GM20000 (cell line): ENCODE measurements around the gene LIN37.
"Not testable (repeated sequence)": the region's sequence is repeated elsewhere in the genome, so short reads cannot be mapped to it uniquely, and the experiment has no call there.

Experiments
- DNase-seq: peaks from one replicate; pipeline ENCODE4 v3.0.0; 2012; ENCODE audit warnings: low spot score
- TF ChIP-seq, protein P1 (sequence below): IDR thresholded peaks from 2 replicates; pipeline ENCODE4 v1.5.1; 2012; ENCODE audit warnings: mild to moderate bottlenecking, control low read depth; ENCODE audit errors: extremely low read depth, missing control alignments

LIN37 gene

DNA sequence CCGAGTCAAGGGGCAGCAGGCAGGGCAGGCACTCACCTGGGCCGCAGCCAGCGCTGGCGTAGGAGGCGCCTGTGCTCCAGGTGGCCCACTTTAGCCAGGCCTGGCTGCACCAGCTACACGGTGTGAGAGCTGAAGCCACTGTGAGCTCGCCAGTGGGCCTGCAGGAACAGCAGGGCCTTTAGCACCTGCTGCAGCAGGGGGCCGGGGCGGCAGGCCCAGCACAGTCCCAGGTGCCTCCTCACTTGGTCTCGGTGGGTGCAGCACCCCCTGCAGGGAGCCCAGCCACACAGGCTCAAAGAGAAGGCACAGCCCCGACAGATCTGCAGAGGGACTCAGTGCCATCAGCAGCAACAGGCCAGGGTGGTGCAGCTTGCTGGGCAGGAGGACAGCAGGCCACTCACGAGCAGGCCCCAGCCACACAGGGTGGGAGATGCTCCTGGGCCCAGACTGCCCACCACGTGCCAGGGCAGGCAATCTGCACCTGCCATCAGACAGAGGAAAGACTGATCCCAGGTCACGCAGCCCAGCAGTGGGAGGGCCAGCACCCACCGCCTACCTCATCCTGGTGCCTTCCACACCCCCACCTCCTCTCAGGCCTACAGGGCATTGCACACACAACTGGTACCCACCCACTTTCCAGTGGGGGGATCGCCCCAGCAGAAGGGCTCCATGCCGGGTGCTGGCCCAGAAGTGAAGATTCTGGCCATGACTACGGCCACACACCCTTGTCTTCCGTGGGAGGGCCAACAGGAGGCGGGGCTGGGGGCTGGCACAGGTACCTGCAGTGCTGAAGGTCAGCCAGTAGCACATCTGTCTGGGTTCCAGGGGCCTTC lies 42.8 kb downstream of the LIN37 start:
- no peak for DNase-seq
- TF ChIP-seq, protein P1, sequence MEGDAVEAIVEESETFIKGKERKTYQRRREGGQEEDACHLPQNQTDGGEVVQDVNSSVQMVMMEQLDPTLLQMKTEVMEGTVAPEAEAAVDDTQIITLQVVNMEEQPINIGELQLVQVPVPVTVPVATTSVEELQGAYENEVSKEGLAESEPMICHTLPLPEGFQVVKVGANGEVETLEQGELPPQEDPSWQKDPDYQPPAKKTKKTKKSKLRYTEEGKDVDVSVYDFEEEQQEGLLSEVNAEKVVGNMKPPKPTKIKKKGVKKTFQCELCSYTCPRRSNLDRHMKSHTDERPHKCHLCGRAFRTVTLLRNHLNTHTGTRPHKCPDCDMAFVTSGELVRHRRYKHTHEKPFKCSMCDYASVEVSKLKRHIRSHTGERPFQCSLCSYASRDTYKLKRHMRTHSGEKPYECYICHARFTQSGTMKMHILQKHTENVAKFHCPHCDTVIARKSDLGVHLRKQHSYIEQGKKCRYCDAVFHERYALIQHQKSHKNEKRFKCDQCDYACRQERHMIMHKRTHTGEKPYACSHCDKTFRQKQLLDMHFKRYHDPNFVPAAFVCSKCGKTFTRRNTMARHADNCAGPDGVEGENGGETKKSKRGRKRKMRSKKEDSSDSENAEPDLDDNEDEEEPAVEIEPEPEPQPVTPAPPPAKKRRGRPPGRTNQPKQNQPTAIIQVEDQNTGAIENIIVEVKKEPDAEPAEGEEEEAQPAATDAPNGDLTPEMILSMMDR: no peak

DNA sequence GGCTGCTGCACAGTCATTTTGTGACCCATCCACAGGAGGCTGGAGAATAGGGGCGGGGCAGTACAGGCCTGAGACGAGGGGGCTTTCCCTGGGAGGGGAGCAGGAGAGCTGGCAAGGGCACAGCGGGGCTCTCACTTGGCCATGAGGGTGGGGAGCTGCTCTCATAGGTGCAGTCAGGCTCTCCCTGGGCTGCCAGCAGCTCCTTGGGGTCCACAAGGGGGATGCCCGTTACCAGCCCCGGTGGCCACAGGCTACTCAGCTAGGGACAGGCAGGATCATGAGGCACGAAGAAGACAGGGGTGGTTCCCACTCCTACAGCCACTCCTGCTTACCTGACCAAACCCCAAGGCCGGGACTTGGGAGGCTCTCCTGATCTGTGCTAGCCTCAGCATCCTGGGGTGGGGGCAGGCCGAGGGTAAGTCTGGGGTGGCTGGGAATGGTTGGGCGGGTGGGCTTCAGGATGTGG lies 43.5 kb downstream of the LIN37 start:
- TF ChIP-seq, protein P1: no peak
- DNase-seq: no peak

DNA sequence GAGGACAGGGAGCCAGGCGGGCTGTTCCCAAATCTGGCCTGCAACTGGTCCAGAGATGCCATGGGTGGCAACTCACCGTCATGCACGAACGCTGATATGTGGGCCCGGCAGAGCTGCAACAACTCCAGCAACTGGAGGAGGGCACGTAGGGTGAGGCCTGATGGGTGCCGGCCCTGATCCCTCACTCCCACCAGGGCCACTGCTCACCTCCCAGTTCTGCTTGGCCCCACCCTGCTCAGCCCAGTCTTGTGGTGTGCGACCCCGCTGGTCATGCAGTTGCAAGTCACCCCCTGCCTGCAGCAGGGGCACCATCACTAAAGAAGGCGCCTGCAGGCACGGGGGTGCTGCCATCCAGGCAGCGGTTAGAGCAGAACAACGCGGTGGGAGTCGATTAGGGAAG lies 43.9 kb downstream of the LIN37 start:
- TF ChIP-seq, protein P1: no peak

DNA sequence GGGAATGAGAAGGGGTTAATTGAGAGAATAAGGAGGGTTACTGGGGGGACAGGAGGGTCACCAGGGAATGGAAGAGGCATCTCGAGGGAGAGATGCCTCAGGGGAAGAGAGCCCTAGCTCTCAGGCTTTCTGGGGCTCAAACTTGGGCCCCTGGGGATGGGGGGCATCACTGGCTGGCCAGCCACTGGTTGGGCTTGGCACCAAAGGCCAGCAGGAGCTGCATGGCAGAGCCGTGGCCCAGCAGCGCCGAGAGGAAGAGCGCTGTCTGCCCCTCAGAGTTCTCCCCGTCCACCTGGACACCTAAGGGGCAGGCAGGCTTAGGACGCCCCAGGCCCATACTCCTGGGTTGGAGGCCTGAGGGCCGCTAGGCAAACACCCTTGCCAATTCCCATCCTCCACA lies 44.5 kb downstream of the LIN37 start:
- no peak for DNase-seq
- TF ChIP-seq, protein P1: no peak

More for the DNA sequence above, 43.9 kb downstream of the LIN37 start:
- no peak for DNase-seq

GRCh38 chr19:35793381-35794165 lies 45.2 kb downstream of the LIN37 start:
- DNase-seq: no peak
- TF ChIP-seq, protein P1: no peak

DNA sequence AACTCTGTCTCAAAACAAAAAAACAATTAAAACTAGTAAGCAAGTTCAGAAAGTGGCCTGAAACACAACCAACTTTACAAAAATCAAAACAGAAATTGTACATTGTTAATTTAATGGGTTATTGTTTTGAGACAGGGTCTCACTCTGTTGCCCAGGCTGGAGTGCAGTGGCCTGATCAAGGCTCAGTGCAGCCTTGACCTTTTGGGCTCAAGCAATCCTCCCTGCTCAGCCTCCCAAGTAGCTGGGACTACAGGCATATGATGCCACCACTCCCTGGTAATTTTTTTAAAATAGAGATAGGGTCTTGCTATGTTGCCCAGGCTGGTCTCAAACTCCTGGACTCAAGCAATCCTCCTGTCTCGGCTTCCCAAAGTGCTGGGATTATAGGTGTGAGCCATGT lies 47.2 kb downstream of the LIN37 start:
- DNase-seq: not testable (repeated sequence)

DNA sequence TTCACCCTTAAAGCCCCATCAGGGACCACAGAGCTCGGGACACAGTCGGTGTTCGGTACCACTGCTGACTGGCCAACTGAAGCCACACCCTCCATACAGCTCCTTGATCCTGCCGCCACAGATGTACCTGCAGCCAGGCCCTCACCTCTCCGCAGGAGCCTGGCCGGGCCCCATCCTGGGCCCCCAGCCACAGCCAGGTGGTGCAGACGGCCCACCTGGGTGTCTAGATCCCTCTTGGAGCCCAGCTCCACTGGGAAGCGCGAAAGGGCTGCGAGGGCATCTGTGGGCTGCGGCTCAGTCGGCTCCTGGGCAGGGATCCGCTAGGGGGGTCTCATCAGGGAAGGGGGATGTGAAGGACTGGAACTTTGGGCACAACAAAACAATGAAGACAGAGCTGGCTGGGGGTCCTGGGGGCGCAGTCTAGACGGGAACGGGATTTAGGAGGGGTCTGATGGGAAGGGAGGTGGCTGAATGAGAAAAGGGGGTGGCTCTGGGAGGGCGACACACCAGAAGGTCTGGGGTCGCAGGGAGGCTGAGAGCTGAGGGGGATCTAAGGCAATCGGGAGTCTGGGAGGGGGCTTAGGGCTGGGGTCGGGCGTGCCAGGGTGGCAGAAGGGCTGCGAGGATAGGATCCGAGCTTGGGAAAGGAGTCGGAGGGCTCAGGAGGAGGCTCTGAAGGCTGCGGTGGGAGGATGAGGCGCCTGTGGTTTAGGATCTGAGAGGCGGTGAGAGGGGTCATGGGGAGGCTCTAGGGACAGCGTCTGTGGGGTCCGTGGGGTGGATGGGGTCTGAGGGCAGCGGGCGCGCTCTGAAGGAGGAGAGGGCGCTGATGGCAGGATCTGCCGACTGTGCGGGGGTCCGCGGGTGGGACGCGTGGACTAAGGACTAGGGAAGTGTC lies 48.5 kb downstream of the LIN37 start:
- TF ChIP-seq, protein P1: no peak
- DNase-seq: no peak
